Measurements from ENCODE around the gene PDZRN4. TPM values are rescaled to one million over a fixed set of nuclear protein-coding genes. Genes with fewer than 3 reads are reported as not detected.
"Not testable (repeated sequence)": the region's sequence is repeated elsewhere in the genome, so short reads cannot be mapped to it uniquely, and the experiment has no call there.

PDZRN4 gene
- total RNA-seq, 2 donors from 2014 or later = 0.35 to 3.5 TPM

DNA sequence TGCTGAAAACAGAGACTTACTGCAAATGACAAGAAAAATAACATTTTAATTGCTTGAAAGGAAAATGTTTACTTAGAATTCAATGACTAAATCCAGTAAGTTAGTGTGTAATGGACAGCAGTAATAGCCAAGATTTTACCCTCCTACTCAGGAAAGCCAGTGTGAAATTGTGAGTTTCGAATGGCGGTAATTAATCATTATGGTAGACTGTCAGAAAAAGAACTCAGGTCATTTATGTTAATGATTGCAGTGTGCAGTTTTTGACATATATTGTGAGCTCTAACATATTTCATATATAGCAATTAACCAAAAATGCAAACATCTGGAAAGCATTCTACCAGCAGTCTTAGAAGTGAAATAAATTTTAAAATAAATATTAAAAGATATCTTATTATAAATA, 60.3 kb downstream of the PDZRN4 start:
- no peak overlapping the region for H3K4me3 ChIP-seq
- H3K9me3 ChIP-seq = no peaks in the 10 kb centered on the region
- no peaks in the 10 kb centered on the region for H3K36me3 ChIP-seq
- no peak for DNase-seq
- intact Hi-C loops (cut with DNase I) = no loop called here
- no peaks in the 10 kb centered on the region for H3K4me1 ChIP-seq
- TF ChIP-seq, protein P1, sequence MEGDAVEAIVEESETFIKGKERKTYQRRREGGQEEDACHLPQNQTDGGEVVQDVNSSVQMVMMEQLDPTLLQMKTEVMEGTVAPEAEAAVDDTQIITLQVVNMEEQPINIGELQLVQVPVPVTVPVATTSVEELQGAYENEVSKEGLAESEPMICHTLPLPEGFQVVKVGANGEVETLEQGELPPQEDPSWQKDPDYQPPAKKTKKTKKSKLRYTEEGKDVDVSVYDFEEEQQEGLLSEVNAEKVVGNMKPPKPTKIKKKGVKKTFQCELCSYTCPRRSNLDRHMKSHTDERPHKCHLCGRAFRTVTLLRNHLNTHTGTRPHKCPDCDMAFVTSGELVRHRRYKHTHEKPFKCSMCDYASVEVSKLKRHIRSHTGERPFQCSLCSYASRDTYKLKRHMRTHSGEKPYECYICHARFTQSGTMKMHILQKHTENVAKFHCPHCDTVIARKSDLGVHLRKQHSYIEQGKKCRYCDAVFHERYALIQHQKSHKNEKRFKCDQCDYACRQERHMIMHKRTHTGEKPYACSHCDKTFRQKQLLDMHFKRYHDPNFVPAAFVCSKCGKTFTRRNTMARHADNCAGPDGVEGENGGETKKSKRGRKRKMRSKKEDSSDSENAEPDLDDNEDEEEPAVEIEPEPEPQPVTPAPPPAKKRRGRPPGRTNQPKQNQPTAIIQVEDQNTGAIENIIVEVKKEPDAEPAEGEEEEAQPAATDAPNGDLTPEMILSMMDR (IDR thresholded peaks at IDR 0.05) = no peak
- H3K27ac ChIP-seq = no peak overlapping the region
- H3K27me3 ChIP-seq = no peaks in the 10 kb centered on the region
- no peak overlapping the region for H3K9ac ChIP-seq (ENCODE audit: low read depth in 2 of 2, low read length in 2 of 2)

DNA sequence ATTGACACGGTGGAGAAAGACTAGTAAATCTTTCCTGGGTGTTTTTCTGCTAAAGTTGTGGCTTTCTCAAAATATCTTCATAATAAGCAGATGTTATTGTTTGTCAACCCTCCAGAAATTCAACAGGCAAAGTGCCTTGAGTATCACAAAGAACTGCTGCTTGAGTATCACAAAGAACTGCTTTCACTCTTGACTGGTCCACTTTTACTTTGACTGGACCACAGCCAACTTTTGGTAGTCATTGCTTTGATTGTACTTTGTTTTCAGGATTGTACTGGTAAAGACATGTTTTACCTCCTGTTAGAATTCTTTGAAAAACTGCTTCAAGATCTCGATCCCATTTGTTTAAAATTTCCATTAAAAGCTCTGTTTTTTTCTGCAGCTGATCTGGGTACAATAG, 62.6 kb downstream of the PDZRN4 start:
- H3K9me3 ChIP-seq = no peaks in the 10 kb centered on the region
- no peak overlapping the region for H3K4me3 ChIP-seq
- no peaks in the 10 kb centered on the region for H3K36me3 ChIP-seq
- H3K27me3 ChIP-seq = no peaks in the 10 kb centered on the region
- intact Hi-C loops (cut with DNase I) = no loop called here
- TF ChIP-seq, protein P1 (IDR thresholded peaks at IDR 0.05) = no peak
- no peak overlapping the region for H3K27ac ChIP-seq
- H3K4me1 ChIP-seq = no peaks in the 10 kb centered on the region
- no peak overlapping the region for H3K9ac ChIP-seq (ENCODE audit: low read depth in 2 of 2, low read length in 2 of 2)
- DNase-seq = no peak

DNA sequence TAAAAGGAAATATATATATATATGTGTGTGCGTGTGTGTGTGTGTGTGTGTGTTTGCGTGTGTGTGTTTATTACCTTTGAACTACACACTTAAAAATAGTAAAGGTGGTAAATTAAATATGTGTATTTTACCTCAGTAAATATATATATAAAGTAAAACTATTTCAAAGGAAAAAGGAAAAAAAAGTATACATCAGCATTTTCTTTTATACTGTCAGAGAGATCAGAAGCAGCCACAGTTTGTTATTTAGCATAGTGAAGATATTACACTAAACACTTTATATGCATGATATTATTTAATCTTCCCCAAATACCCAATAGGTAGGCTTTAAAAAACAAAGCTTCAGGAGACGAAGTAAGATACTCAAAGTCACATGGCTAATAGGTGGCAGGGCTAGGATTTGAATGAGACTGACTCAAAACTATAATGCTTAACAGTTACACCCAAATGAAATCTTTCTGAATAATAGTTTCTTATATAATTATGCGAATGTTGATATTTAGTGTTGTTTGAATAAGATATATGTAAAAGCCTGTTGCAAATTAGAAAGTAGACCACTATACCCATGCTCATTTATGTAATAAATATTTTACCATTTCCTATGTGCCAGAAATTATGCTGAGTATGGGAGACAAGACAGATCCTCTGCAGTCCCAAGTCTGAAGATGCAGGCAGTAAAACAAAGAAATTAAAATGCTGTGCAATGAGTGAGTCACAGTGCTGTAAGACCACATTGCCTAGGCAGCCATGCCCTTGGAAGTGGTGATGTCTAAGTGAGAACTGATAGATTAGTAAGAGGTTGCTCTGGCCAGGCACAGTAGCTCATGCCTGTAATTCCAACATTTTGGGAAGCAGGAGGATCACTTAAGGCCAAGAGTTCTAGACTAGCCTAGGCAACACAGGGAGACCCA, 66.1 kb downstream of the PDZRN4 start:
- TF ChIP-seq, protein P1 (IDR thresholded peaks at IDR 0.05) = no peak
- no peaks in the 10 kb centered on the region for H3K27me3 ChIP-seq
- no peak for DNase-seq
- H3K9me3 ChIP-seq = no peaks in the 10 kb centered on the region
- no peak overlapping the region for H3K4me3 ChIP-seq
- no peak overlapping the region for H3K9ac ChIP-seq (ENCODE audit: low read depth in 2 of 2, low read length in 2 of 2)
- intact Hi-C loops (cut with DNase I) = no loop called here
- H3K27ac ChIP-seq = no peak overlapping the region
- H3K36me3 ChIP-seq = no peaks in the 10 kb centered on the region
- no peaks in the 10 kb centered on the region for H3K4me1 ChIP-seq

GRCh38 chr12:41263196-41263595, 75.1 kb downstream of the PDZRN4 start:
- H3K36me3 ChIP-seq; H3K9me3 ChIP-seq; H3K4me3 ChIP-seq; H3K27me3 ChIP-seq; DNase-seq; H3K4me1 ChIP-seq; H3K9ac ChIP-seq (ENCODE audit: low read depth in 2 of 2, low read length in 2 of 2); H3K27ac ChIP-seq; intact Hi-C loops (cut with DNase I): not testable (repeated sequence)

DNA sequence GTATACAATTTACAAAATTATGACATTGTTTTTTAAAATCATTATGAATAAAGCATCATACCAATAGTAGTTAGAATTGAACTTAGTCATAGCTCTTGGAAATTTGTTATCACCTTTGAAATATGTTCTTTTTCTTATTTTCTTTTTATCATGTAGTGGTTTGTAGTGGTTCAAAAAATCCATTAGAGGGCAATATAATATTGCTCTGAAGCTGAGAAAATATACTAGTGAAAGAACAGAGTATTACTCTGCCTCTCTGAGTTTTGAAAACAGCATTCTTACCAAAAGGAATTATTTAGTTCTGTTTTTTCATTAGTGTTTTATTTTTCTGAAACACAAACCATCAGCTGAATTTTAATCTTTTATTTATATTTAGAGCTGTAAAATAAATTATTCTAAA, 76.2 kb downstream of the PDZRN4 start:
- Histone ChIP-seq H3K4me1 (no peaks in the 10 kb centered on the region), H3K27ac (no peak overlapping the region), H3K9ac (ENCODE audit: low read depth in 2 of 2, low read length in 2 of 2) (no peak overlapping the region), H3K9me3 (no peaks in the 10 kb centered on the region), H3K36me3 (no peaks in the 10 kb centered on the region), H3K4me3 (no peak overlapping the region), H3K27me3 (no peaks in the 10 kb centered on the region)
- no peak for DNase-seq
- intact Hi-C loops (cut with DNase I) = no loop called here
- TF ChIP-seq, protein P1 (IDR thresholded peaks at IDR 0.05) = no peak

GRCh38 chr12:41269056-41269455, 80.9 kb downstream of the PDZRN4 start:
- intact Hi-C loops (cut with DNase I) = no loop called here
- no peaks in the 10 kb centered on the region for H3K27me3 ChIP-seq
- TF ChIP-seq, protein P1 (IDR thresholded peaks at IDR 0.05) = no peak
- no peak overlapping the region for H3K9ac ChIP-seq (ENCODE audit: low read depth in 2 of 2, low read length in 2 of 2)
- no peak for DNase-seq
- H3K4me3 ChIP-seq = no peak overlapping the region
- no peak overlapping the region for H3K27ac ChIP-seq
- H3K36me3 ChIP-seq = no peaks in the 10 kb centered on the region
- no peaks in the 10 kb centered on the region for H3K4me1 ChIP-seq
- H3K9me3 ChIP-seq = no peaks in the 10 kb centered on the region
